HG02981 (cell line): ENCODE measurements around the gene FAM204A.

Experiments
- ATAC-seq: cut with Tn5 transposase; IDR thresholded peaks from one replicate; pipeline ENCODE4 v1.9.1; 2021; ENCODE audit warnings: mild to moderate bottlenecking, moderate library complexity; ENCODE audit not compliant: unreplicated experiment

Gene FAM204A

DNA sequence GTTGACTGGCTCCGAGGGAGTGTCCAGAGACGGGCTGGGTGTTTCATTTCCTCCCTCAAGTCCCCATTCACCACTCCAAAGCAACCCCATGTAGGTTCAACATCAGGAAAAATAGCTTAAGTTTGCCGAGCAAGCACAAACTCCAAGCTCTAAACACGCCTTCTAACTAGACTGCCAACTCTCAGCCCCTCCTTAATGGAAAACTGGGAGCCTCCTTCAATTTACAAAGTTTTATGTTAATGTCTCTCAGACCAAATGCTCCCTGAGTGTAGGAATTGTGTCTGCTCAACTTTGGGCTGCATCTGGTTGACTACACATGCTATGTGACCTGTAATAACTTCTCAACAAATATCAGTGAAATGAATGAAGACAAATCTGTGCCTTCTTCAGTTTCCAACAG, 87.5 kb downstream of the FAM204A start:
- no peak for ATAC-seq

DNA sequence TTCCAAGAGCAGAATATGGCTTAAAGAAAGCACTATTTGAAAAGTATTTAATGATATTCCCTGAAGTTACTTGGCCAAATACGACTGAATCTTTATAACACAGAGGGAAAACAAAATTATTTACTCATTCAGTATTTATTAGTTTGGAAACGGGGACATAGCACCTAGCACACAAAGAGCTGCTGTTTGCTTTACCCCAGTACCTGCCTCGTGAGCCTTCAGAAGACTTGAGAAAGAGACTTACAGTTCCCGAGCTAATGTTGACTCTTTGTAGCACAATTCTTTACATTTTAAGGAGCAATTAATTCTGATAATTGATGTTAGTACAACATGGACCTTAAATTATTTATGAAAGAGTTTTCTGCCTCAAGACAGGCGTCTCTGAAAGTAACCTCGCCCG, 88.7 kb downstream of the FAM204A start:
- no peak for ATAC-seq

DNA sequence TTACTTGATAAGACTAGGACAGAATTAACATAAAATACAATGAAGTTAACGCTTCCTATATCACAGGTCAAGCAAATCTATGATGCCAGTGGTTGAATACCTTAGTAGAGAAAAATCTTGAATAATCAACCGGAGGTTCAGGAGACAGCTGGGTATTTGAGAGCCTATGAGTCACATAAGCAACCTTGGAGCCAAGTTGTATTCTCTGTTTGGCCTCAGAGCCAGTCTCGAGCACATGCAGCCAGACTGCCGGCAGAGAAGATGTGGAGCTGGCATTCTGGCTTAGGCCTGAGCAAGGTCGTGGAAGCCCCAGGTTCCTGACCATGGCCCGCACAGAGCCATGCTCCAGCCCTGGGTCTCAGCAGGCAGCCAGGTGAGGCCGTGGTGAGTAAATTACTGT, 90.3 kb downstream of the FAM204A start:
- ATAC-seq: no peak

DNA sequence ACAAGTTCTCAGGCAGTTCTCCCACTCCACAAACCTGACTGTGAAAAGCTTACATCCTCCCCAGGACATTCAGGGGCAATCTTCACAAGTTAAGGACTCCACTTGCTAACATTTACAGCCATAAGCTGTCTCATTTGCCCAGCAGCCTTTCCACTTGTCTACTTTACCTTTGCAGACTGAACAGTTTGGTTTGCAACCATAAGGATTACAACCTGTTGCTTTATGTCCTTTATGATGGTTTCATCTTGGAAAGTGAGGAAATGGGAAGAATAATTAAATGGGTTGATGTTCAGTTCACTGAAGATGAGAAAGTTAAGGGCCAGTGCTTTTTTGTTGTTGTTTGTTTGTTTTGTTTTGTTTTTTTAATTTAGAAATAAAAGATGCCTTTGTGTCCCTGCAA, 92.4 kb downstream of the FAM204A start:
- ATAC-seq: no peak
